HepG2 (cell line): Measurements from ENCODE around the gene OGFR. TPM values are rescaled to one million over a fixed set of nuclear protein-coding genes. Genes with fewer than 3 reads are reported as not detected.

Experiments
- ATAC-seq: fragments of 200-7000 bp; cut with Tn5 transposase; 3 replicates; pipeline ENCODE4 v1.9.1; 2020; ENCODE audit warnings: mild to moderate bottlenecking, moderate library complexity
- BruUV-seq: library from RNA; stranded (reverse); fragments of 400-500 nt; replicated peaks from 2 replicates; lab custom pipeline; 2021; lab: Mats Ljungman, UMichigan
- CTCF ChIA-PET: fragments of 300-600 bp; formaldehyde crosslinking; extraction: SDS; loops from one replicate; lab custom pipeline; 2021; ENCODE audit warnings: low total read pairs, inconsistent platforms, low intra/inter-chr PET ratio; lab: Yijun Ruan, JAX
- POLR2A ChIA-PET: fragments of 350-600 bp; sonication (Branson Sonifier 250); formaldehyde crosslinking; loops from one replicate; lab custom pipeline; 2020; ENCODE audit warnings: antibody characterized with exemption, inconsistent platforms; lab: Yijun Ruan, JAX
- DNase-seq: peaks from one replicate; pipeline ENCODE4 v3.0.0-alpha.2; 2015; ENCODE audit warnings: low spot score
- FAIRE-seq: peaks from 3 replicates; lab custom pipeline; 2011; peaks lifted over from hg19 to GRCh38; lab: Jason Lieb, UNC
- H2AFZ ChIP-seq: one replicate; pipeline ENCODE4 v1.6.1; 2011; ENCODE audit warnings: low read length, inconsistent platforms
- H3K27ac ChIP-seq: fragments of 300-600 bp; 3 replicates; pipeline ENCODE4 v1.8.0; 2011; ENCODE audit warnings: mixed run types, mild to moderate bottlenecking, mixed read lengths, low read length, inconsistent platforms; ENCODE audit not compliant: insufficient read depth; ENCODE audit errors: extremely low read length
- H3K27me3 ChIP-seq, 2 experiments: fragments of 200-600 bp in 1 of 2; 2 replicates in 1 of 2; 3 replicates in 1 of 2; pipeline versions ENCODE4 v1.6.0 to v1.8.0; 2011; ENCODE audit warnings: low read length in 2 of 2, mild to moderate bottlenecking in 2 of 2, moderate library complexity in 2 of 2, inconsistent platforms in 1 of 2; ENCODE audit not compliant: insufficient read depth in 2 of 2, control insufficient read depth in 1 of 2
- H3K36me3 ChIP-seq, 2 experiments: fragments of 200-600 bp in 1 of 2; replicated peaks in 1 of 2; 2 replicates in 1 of 2; 3 replicates in 1 of 2; pipeline versions ENCODE4 v1.5.1 to v1.8.0; 2011; ENCODE audit warnings: low read length in 2 of 2, inconsistent platforms in 1 of 2; ENCODE audit not compliant: insufficient read depth in 2 of 2, control insufficient read depth in 1 of 2
- H3K4me1 ChIP-seq: 2 replicates; pipeline ENCODE4 v1.5.1; 2012; ENCODE audit warnings: low read length, inconsistent platforms; ENCODE audit not compliant: insufficient read depth
- H3K4me2 ChIP-seq: 2 replicates; pipeline ENCODE4 v1.6.0; 2011; ENCODE audit warnings: low read depth, low read length, inconsistent platforms
- H3K4me3 ChIP-seq, 3 experiments: fragments of 200-600 bp in 1 of 3; sonication (generic), shearing (Covaris generic) in 1 of 3; replicated peaks in 1 of 3; 2 replicates each; pipeline ENCODE4 v1.5.1; 2011 to 2016; ENCODE audit warnings: low read length in 3 of 3, inconsistent platforms in 2 of 3, low read depth in 2 of 3, mild to moderate bottlenecking in 2 of 3, control low read depth in 1 of 3, mixed read lengths in 1 of 3; ENCODE audit not compliant: insufficient read depth in 1 of 3
- H3K79me2 ChIP-seq: one replicate; pipeline ENCODE4 v1.6.1; 2011; ENCODE audit warnings: low read length, inconsistent platforms; ENCODE audit not compliant: insufficient read depth
- H3K9ac ChIP-seq: 2 replicates; pipeline ENCODE4 v1.6.0; 2011; ENCODE audit warnings: mild to moderate bottlenecking, low read depth, low read length, inconsistent platforms; ENCODE audit not compliant: insufficient read depth
- H3K9me3 ChIP-seq: 2 replicates; pipeline ENCODE4 v1.5.1; 2012; ENCODE audit warnings: mild to moderate bottlenecking, low read length
- H4K20me1 ChIP-seq: 2 replicates; pipeline ENCODE4 v1.6.0; 2011; ENCODE audit warnings: inconsistent platforms, mild to moderate bottlenecking, low read length, moderate library complexity; ENCODE audit not compliant: insufficient read depth
- DMAP1 ChIP-seq: IDR thresholded peaks from 2 replicates; pipeline ENCODE4 v1.6.1; 2016
- EEA1 ChIP-seq: sonication (generic); formaldehyde crosslinking; IDR thresholded peaks from 2 replicates; pipeline ENCODE4 v1.5.1; 2020; ENCODE audit warnings: mild to moderate bottlenecking, missing genetic modification reagents, borderline replicate concordance
- ELF1 ChIP-seq: sonication (generic); formaldehyde crosslinking; IDR thresholded peaks from 2 replicates; pipeline ENCODE4 v1.4.0; 2020; ENCODE audit warnings: missing genetic modification reagents
- KDM5A ChIP-seq: fragments of 200-600 bp; sonication (generic); IDR thresholded peaks from 2 replicates; pipeline ENCODE4 v1.7.0; 2018; ENCODE audit warnings: antibody characterized with exemption, mild to moderate bottlenecking, low read length, borderline replicate concordance
- MED8 ChIP-seq: sonication (generic); formaldehyde crosslinking; IDR thresholded peaks from 2 replicates; pipeline ENCODE4 v1.8.1; 2023; ENCODE audit warnings: mild to moderate bottlenecking, missing genetic modification reagents; ENCODE audit not compliant: insufficient replicate concordance
- NFKBIZ ChIP-seq: IDR thresholded peaks from 2 replicates; pipeline ENCODE4 v1.6.1; 2018; ENCODE audit warnings: missing genetic modification reagents, missing compliant biosample characterization
- ONECUT2 ChIP-seq: sonication (generic); formaldehyde crosslinking; IDR thresholded peaks from 2 replicates; pipeline ENCODE4 v1.4.0; 2020; ENCODE audit warnings: missing genetic modification reagents
- PAX8 ChIP-seq: sonication (generic); formaldehyde crosslinking; IDR thresholded peaks from 2 replicates; pipeline ENCODE4 v1.8.0; 2022; ENCODE audit warnings: mild to moderate bottlenecking, missing genetic modification reagents, borderline replicate concordance
- PLSCR1 ChIP-seq: sonication (generic); formaldehyde crosslinking; IDR thresholded peaks from 2 replicates; pipeline ENCODE4 v1.5.0; 2020; ENCODE audit warnings: missing genetic modification reagents, mild to moderate bottlenecking, borderline replicate concordance
- SNAPC2 ChIP-seq: sonication (generic); formaldehyde crosslinking; IDR thresholded peaks from 2 replicates; pipeline ENCODE4 v1.8.1; 2022; ENCODE audit warnings: mild to moderate bottlenecking, missing genetic modification reagents
- ZBTB4 ChIP-seq: sonication (generic); formaldehyde crosslinking; IDR thresholded peaks from 2 replicates; pipeline ENCODE4 v1.4.0; 2020; ENCODE audit warnings: missing genetic modification reagents, mild to moderate bottlenecking, borderline replicate concordance
- ZFAT ChIP-seq: sonication (generic); formaldehyde crosslinking; conservative IDR thresholded peaks from 2 replicates; pipeline ENCODE4 v1.8.1; 2023; ENCODE audit warnings: missing genetic modification reagents, inconsistent platforms
- ZFX ChIP-seq: sonication (generic); formaldehyde crosslinking; IDR thresholded peaks from 2 replicates; pipeline ENCODE4 v1.4.0; 2020; ENCODE audit warnings: mild to moderate bottlenecking, low read depth, missing genetic modification reagents, moderate library complexity
- ZNF20 ChIP-seq: sonication (generic); formaldehyde crosslinking; IDR thresholded peaks from 2 replicates; pipeline ENCODE4 v1.4.0; 2020; ENCODE audit warnings: mild to moderate bottlenecking, moderate library complexity, missing genetic modification reagents
- ZNF207 ChIP-seq: fragments of 450-650 bp; IDR thresholded peaks from 2 replicates; pipeline ENCODE4 v1.6.1; 2016; ENCODE audit warnings: antibody characterized with exemption, borderline replicate concordance
- ZSCAN25 ChIP-seq: sonication (generic); formaldehyde crosslinking; IDR thresholded peaks from 2 replicates; pipeline ENCODE4 v1.8.0; 2022; ENCODE audit warnings: mild to moderate bottlenecking, missing genetic modification reagents
- WGBS: methylation state at CpG from one replicate; pipeline ENCODE4 v1.1.6; 2017; ENCODE audit warnings: low lambda C conversion rate; 5-methylcytosine and 5-hydroxymethylcytosine counted together
- in situ Hi-C: cut with HindIII; loops from 2 replicates; pipeline ENCODE4 v1.10.0; 2017; ENCODE audit warnings: low pct_unique_long_range_greater_than_20kb; ENCODE audit not compliant: extremely low pct_ligation_motif_present
- intact Hi-C: fragments of 100-400 bp; cut with micrococcal nuclease; formaldehyde crosslinking; loops from one replicate; pipeline ENCODE4 v1.10.0; 2022; ENCODE audit not compliant: unreplicated experiment
- polyA plus RNA-seq, 8 experiments: library from polyadenylated mRNA; depleted of rRNA in 3 of 8; stranded (reverse) in 7 of 8; unstranded in 1 of 8; fragments of >200 nt; fragmentation: Illumina TruSeq in 4 of 8; extraction: Trizol in 4 of 8; gene quantifications; 2 replicates each; pipeline versions ENCODE4 v1.2.1 to v1.2.3, GENCODE V29; 2011 to 2016; ENCODE audit warnings: low read depth in 4 of 8, missing spikeins in 1 of 8, mixed read lengths in 1 of 8; ENCODE audit not compliant: insufficient read depth in 1 of 8
- total RNA-seq, 5 experiments: library from RNA; depleted of rRNA; stranded (reverse); fragments of >200 nt; fragmentation: Illumina TruSeq; extraction: Trizol; gene quantifications; 2 replicates each; pipeline ENCODE4 v1.2.3, GENCODE V29; 2016; ENCODE audit warnings: low read depth in 1 of 5
- TF ChIP-seq, protein P1 (sequence below): IDR thresholded peaks from 2 replicates; pipeline ENCODE4 v1.6.1; 2012; ENCODE audit warnings: low read length, improper control_type of control experiment

Gene OGFR
- total and polyA plus RNA-seq, 2 of the 13 experiments (the other 11 are each of a cell fraction or from before 2014, with no cell fraction given), result 47.7 to 81.8 TPM

DNA sequence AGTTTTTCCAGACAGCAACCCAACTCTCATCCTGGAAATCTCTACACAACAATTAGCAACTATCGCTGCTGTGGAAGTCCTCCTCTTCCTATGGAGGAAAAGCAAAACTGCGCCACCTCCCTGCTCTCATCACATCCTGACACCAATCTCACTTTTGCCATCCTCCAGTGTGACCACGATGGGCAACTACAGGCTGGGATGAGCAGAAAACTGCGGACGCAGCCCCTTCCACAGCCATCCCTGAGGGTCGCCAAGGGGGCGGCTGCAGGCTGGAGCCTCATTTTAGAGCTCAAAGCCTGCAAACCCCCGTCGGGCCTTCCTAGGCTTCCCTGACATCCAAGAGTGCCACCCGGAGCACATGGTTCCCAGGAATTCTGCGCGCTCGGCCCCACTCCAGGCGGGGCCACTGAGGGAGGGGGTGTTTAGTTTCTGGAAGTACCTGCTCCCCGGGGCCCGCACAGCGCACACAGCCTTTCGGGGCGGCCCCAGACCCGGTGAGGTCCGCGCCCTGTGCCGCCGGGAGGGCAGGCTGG, 55.8 kb downstream of the OGFR start:
- Histone ChIP-seq H3K9me3 (no peaks in the 10 kb centered on the region), H4K20me1 (no peaks in the 10 kb centered on the region; the same call in 1 of the 2 replicates), H2AFZ (no peak overlapping the region), H3K9ac (peak overlapping the region; percentile 53), H3K27me3 (peaks cover 0 to 7% of the 10 kb centered on the region in 2 experiments; a peak in 1 of 5 replicates), H3K79me2 (peaks cover 10% of the 10 kb centered on the region), H3K4me2 (peak overlapping the region; percentile 86), H3K36me3 (peaks cover 9 to 13% of the 10 kb centered on the region in 2 experiments; a peak in 4 of 5 replicates), H3K4me3 (peak overlapping the region; percentile 61 to 83 (median 77)), H3K4me1 (peaks cover 44% of the 10 kb centered on the region), H3K27ac (no peak overlapping the region)
- peak; percentile 39 for DNase-seq
- WGBS, result 6% methylated on average over 22 of the region's 24 CpGs
- intact Hi-C loops (loop anchor here (5.0 kb wide), 1 partner anchor 38 kb away; no protein-coding TSS in a partner anchor), in situ Hi-C loops (no loop called here)
- peak; percentile 22 for ATAC-seq
- ChIA-PET POLR2A (interaction anchor here (0.6 to 2.3 kb wide), 7 partner anchors 14 to 93 kb away, joined by 3 to 15 read pairs (median 11); partner anchors contain the start of gene SLC17A9), CTCF (no interaction called here)
- no TSS peak for BruUV-seq
- no peak for FAIRE-seq
- TF ChIP-seq ZBTB4 (CRISPR knock-in tag) (no peak), KDM5A (no peak), EEA1 (no peak), ZNF20 (CRISPR knock-in tag) (no peak), ONECUT2 (CRISPR knock-in tag) (no peak), ZSCAN25 (CRISPR knock-in tag) (0 out of 2 replicates have a peak, but pooled peaks have one; percentile 23), ZFAT (CRISPR knock-in tag) (no peak), PLSCR1 (CRISPR knock-in tag) (no peak), ZNF207 (no peak), PAX8 (CRISPR knock-in tag) (0 out of 2 replicates have a peak, but pooled peaks have one; percentile 3), ELF1 (CRISPR knock-in tag) (no peak), NFKBIZ (CRISPR knock-in tag) (0 out of 2 replicates have a peak, but pooled peaks have one; percentile 9), MED8 (CRISPR knock-in tag) (no peak), ZFX (CRISPR knock-in tag) (peak; percentile 34), DMAP1 (0 out of 2 replicates have a peak, but pooled peaks have one; percentile 26), SNAPC2 (CRISPR knock-in tag) (no peak)
- TF ChIP-seq, protein P1, sequence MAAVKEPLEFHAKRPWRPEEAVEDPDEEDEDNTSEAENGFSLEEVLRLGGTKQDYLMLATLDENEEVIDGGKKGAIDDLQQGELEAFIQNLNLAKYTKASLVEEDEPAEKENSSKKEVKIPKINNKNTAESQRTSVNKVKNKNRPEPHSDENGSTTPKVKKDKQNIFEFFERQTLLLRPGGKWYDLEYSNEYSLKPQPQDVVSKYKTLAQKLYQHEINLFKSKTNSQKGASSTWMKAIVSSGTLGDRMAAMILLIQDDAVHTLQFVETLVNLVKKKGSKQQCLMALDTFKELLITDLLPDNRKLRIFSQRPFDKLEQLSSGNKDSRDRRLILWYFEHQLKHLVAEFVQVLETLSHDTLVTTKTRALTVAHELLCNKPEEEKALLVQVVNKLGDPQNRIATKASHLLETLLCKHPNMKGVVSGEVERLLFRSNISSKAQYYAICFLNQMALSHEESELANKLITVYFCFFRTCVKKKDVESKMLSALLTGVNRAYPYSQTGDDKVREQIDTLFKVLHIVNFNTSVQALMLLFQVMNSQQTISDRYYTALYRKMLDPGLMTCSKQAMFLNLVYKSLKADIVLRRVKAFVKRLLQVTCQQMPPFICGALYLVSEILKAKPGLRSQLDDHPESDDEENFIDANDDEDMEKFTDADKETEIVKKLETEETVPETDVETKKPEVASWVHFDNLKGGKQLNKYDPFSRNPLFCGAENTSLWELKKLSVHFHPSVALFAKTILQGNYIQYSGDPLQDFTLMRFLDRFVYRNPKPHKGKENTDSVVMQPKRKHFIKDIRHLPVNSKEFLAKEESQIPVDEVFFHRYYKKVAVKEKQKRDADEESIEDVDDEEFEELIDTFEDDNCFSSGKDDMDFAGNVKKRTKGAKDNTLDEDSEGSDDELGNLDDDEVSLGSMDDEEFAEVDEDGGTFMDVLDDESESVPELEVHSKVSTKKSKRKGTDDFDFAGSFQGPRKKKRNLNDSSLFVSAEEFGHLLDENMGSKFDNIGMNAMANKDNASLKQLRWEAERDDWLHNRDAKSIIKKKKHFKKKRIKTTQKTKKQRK, result no peak
